Lower lobe of right lung (tissue), 2 donors: Measurements from ENCODE around the gene GNAT1. TPM values are rescaled to one million over a fixed set of nuclear protein-coding genes. Genes with fewer than 3 reads are reported as not detected.

Experiments
- ATAC-seq, 2 donors: fragments of 200-7000 bp; cut with Tn5 transposase; one replicate each; pipeline ENCODE4 v1.9.1; 2020 to 2022; ENCODE audit warnings: mild to moderate bottlenecking in 2 of 2, moderate library complexity in 2 of 2
- DNase-seq: peaks from one replicate; pipeline ENCODE4 v3.0.0-alpha.2; 2020
- H3K27ac ChIP-seq: fragments of 200-600 bp; one replicate; pipeline ENCODE4 v1.8.0; 2022
- H3K27me3 ChIP-seq: fragments of 200-600 bp; one replicate; pipeline ENCODE4 v1.8.0; 2022; ENCODE audit warnings: low read depth
- H3K36me3 ChIP-seq: fragments of 200-600 bp; one replicate; pipeline ENCODE4 v1.8.0; 2022; ENCODE audit warnings: mild to moderate bottlenecking
- H3K4me1 ChIP-seq: fragments of 200-600 bp; one replicate; pipeline ENCODE4 v1.8.0; 2022
- H3K4me3 ChIP-seq: fragments of 200-600 bp; one replicate; pipeline ENCODE4 v1.8.0; 2022; ENCODE audit warnings: mild to moderate bottlenecking
- H3K9me3 ChIP-seq: fragments of 200-600 bp; one replicate; pipeline ENCODE4 v1.8.0; 2022
- intact Hi-C: fragments of 100-400 bp; cut with DNase I; formaldehyde crosslinking; loops from one replicate; pipeline ENCODE4 v1.11.0; 2022
- total RNA-seq: library from RNA; stranded (reverse); fragmentation: NEBNext Ultra II Directional; extraction: Animal tissue kit (Norgen Biotek cat#: 25700); gene quantifications from one replicate; pipeline ENCODE4 v1.2.1, GENCODE V29; 2021
- TF ChIP-seq, protein P1 (sequence below): fragments of 200-600 bp; IDR thresholded peaks from one replicate; pipeline ENCODE4 v1.8.0; 2022; ENCODE audit warnings: antibody characterized with exemption, mild to moderate bottlenecking
- donor health status: DM: no; HTN: yes; CAD: no; lungs with severe emphysema.

GNAT1 gene
- total RNA-seq, 1 donor from 2014 or later, result not detected

DNA sequence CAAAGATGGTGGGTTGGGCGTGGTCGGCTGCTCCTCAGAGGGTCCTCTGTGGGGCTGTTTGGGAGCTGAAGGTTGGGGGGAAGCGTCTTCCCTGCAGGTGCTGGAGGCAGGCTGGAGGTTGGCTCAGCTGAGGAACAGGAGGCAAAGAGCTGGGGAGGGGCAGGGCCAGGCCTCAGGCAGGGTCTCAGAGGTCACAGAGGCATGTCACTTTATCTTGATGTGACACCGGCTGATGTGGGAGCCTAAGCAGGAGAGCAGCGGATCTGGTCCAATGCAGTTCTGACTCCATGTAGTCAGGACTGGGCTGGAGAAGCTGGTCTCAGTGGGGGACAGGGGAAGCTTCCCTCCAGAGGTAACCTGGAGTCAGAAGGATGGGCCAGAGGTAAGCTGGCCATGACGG lies 7.7 kb upstream of the GNAT1 start:
- Histone ChIP-seq H3K27ac (no peak overlapping the region), H3K27me3 (no peaks in the 10 kb centered on the region), H3K9me3 (no peaks in the 10 kb centered on the region), H3K36me3 (peaks cover 48% of the 10 kb centered on the region), H3K4me3 (no peak overlapping the region), H3K4me1 (no peaks in the 10 kb centered on the region)
- no peak for DNase-seq
- intact Hi-C loops, result no loop called here
- TF ChIP-seq, protein P1, sequence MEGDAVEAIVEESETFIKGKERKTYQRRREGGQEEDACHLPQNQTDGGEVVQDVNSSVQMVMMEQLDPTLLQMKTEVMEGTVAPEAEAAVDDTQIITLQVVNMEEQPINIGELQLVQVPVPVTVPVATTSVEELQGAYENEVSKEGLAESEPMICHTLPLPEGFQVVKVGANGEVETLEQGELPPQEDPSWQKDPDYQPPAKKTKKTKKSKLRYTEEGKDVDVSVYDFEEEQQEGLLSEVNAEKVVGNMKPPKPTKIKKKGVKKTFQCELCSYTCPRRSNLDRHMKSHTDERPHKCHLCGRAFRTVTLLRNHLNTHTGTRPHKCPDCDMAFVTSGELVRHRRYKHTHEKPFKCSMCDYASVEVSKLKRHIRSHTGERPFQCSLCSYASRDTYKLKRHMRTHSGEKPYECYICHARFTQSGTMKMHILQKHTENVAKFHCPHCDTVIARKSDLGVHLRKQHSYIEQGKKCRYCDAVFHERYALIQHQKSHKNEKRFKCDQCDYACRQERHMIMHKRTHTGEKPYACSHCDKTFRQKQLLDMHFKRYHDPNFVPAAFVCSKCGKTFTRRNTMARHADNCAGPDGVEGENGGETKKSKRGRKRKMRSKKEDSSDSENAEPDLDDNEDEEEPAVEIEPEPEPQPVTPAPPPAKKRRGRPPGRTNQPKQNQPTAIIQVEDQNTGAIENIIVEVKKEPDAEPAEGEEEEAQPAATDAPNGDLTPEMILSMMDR, result no peak
- ATAC-seq, result no peak

DNA sequence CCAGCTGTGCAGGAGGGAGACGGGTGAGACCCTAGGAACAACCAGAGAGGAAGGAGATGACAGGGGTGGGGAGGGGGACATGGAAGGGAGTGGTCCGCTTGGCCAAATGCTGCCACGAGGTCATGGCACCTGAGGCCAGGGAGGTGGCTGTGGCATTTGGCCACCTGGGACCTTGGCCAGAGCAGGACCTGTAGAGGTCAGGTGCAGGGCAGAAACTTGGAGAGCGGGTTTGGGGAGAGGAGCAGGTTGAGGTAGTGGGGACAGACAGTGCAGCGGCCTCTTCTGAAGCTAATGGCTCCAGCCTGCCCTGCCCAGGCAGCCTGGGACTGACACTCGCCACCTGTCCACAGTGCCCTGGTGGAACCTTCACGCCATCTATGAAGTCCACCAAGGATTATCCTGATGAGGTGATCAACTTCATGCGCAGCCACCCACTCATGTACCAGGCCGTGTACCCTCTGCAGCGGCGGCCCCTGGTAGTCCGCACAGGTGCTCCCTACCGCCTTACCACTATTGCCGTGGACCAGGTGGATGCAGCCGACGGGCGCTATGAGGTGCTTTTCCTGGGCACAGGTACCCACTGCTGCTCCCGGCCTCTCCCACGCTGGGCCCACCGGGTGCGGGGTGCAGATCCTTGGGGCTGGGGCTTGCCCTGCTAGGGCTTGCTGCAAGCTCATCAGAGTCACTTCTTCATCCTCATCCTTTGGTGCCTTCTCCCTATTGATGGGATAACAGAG lies 7.0 kb upstream of the GNAT1 start:
- DNase-seq, result no peak

DNA sequence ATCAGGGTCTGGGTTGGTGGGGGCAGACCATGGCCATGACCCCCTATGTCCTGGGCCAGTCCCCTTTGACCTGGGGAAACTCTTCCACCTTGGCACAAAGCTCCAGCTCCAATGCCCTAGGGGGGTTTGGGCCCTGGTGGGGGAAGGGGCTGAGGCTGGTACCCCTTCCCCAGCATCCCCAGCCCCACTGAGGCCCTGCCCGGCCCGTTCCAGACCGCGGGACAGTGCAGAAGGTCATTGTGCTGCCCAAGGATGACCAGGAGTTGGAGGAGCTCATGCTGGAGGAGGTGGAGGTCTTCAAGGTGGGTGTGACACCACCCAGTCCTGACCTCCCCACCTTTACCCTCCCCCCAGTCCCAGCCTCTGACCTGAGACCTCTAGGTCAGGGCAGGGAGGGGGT lies 6.2 kb upstream of the GNAT1 start:
- Histone ChIP-seq H3K9me3 (no peaks in the 10 kb centered on the region), H3K4me1 (peaks cover 4% of the 10 kb centered on the region), H3K36me3 (peaks cover 48% of the 10 kb centered on the region), H3K27ac (no peak overlapping the region), H3K4me3 (no peak overlapping the region), H3K27me3 (no peaks in the 10 kb centered on the region)
- intact Hi-C loops, result no loop called here
- ATAC-seq (no peak), DNase-seq (no peak)
- TF ChIP-seq, protein P1, result no peak

More for the DNA sequence above, 7.0 kb upstream of the GNAT1 start:
- Histone ChIP-seq H3K27me3 (no peaks in the 10 kb centered on the region), H3K4me1 (peaks cover 4% of the 10 kb centered on the region), H3K27ac (no peak overlapping the region), H3K4me3 (no peak overlapping the region), H3K9me3 (no peaks in the 10 kb centered on the region), H3K36me3 (peaks cover 48% of the 10 kb centered on the region)
- no peak for ATAC-seq
- intact Hi-C loops, result no loop called here
- TF ChIP-seq, protein P1, result no peak

DNA sequence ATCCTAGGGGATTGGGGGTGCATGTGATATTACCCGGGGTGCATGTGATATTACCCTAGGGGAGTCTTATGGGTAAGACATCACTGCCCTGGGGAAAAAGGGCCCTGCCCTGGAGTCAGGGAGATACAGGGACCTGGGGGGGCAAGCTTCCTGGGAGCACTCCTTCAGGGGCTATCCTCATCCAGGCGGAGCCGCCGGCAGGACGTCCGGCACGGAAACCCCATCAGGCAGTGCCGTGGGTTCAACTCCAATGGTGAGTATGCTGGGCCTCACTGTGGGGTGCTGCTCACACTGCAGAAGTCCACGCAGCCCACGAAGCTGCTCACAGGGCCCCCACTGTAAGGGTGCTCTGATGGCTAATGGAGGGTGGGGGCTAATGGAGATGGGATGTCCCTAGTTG lies 5.3 kb upstream of the GNAT1 start:
- intact Hi-C loops, result no loop called here
- DNase-seq (no peak), ATAC-seq (no peak)
- H3K9me3 ChIP-seq, result no peaks in the 10 kb centered on the region
- H3K36me3 ChIP-seq, result peaks cover 41% of the 10 kb centered on the region
- H3K4me1 ChIP-seq, result peaks cover 4% of the 10 kb centered on the region
- no peak overlapping the region for H3K27ac ChIP-seq
- TF ChIP-seq, protein P1, result no peak
- no peak overlapping the region for H3K4me3 ChIP-seq
- H3K27me3 ChIP-seq, result no peaks in the 10 kb centered on the region

DNA sequence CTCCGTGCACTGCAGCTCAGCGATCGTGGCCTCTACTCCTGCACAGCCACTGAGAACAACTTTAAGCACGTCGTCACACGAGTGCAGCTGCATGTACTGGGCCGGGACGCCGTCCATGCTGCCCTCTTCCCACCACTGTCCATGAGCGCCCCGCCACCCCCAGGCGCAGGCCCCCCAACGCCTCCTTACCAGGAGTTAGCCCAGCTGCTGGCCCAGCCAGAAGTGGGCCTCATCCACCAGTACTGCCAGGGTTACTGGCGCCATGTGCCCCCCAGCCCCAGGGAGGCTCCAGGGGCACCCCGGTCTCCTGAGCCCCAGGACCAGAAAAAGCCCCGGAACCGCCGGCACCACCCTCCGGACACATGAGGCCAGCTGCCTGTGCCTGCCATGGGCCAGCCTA lies 3.7 kb upstream of the GNAT1 start:
- peaks cover 1% of the 10 kb centered on the region for H3K27me3 ChIP-seq
- intact Hi-C loops, result no loop called here
- H3K27ac ChIP-seq, result no peak overlapping the region
- peaks cover 29% of the 10 kb centered on the region for H3K36me3 ChIP-seq
- no peaks in the 10 kb centered on the region for H3K9me3 ChIP-seq
- H3K4me3 ChIP-seq, result no peak overlapping the region
- peaks cover 8% of the 10 kb centered on the region for H3K4me1 ChIP-seq
- TF ChIP-seq, protein P1, result no peak
- DNase-seq, result no peak
- ATAC-seq, result no peak
